Measurements from ENCODE around the gene SRPK3. TPM values are rescaled to one million over a fixed set of nuclear protein-coding genes. Genes with fewer than 3 reads are reported as not detected.

The SRPK3 gene
- total RNA-seq, 3 donors from 2014 or later (not counting 1 experiment from before 2014, with no cell fraction given) = not detected

DNA sequence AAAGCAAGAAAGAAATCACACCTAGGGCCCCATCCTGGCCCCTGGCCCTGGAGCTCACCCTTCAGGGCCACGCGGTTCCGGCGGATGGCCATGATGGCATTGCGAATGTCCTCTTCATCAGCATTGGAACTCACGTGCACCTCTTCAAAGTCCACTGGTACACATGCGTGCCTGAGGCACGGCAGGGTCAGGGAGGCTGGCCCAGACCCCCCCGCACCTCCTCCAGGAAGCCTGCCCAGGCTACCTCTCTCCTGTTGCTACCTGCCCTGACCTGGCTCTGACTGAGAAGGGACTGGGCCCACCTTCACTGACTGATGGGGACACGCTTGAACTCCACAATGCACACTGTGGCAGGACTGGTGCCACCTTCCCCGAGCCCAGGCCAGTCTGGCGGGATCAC is 8.8 kb downstream of the SRPK3 start:
- H3K36me3 ChIP-seq (ENCODE audit: control insufficient read depth, insufficient read depth, low read length) = peaks cover 17% of the 10 kb centered on the region
- ATAC-seq = no peak

GRCh38 chrX:153791104-153791852 is 10.4 kb downstream of the SRPK3 start:
- Mint-ChIP-seq H3K27ac (no peak overlapping the region), H3K9me3 (no peaks in the 10 kb centered on the region), H3K36me3 (no peaks in the 10 kb centered on the region), H3K4me3 (no peak overlapping the region), H3K27me3 (ENCODE audit: low read depth in 2 of 2) (no peaks in the 10 kb centered on the region), H3K4me1 (peaks cover 8 to 19% of the 10 kb centered on the region in 2 donors)
- H3K36me3 ChIP-seq (ENCODE audit: control insufficient read depth, insufficient read depth, low read length) = peaks cover 13% of the 10 kb centered on the region
- H3K27me3 ChIP-seq (ENCODE audit: control insufficient read depth, insufficient read depth, low read length) = no peaks in the 10 kb centered on the region
- 93% methylated on average over 17 of the region's 17 CpGs for WGBS (ENCODE audit: insufficient coverage)
- no peak overlapping the region for H3K4me3 ChIP-seq (ENCODE audit: low read length)
- TF ChIP-seq CTCF (IDR thresholded peaks at IDR 0.05) = no peak
- H3K4me1 ChIP-seq (ENCODE audit: control insufficient read depth, insufficient read depth, low read length) = peaks cover 28% of the 10 kb centered on the region
- no peak overlapping the region for H3K27ac ChIP-seq (ENCODE audit: low read length)
- DNase-seq (no peak), ATAC-seq (no peak)
- intact Hi-C loops (cut with micrococcal nuclease) = no loop called here
- no peaks in the 10 kb centered on the region for H3K9me3 ChIP-seq (ENCODE audit: control insufficient read depth, insufficient read depth, low read length)

More for the DNA sequence above, 8.8 kb downstream of the SRPK3 start:
- Histone ChIP-seq H3K4me1 (ENCODE audit: control insufficient read depth, insufficient read depth, low read length) (peaks cover 15% of the 10 kb centered on the region), H3K9me3 (ENCODE audit: control insufficient read depth, insufficient read depth, low read length) (no peaks in the 10 kb centered on the region), H3K27ac (ENCODE audit: low read length) (no peak overlapping the region), H3K27me3 (ENCODE audit: control insufficient read depth, insufficient read depth, low read length) (no peaks in the 10 kb centered on the region), H3K4me3 (ENCODE audit: low read length) (no peak overlapping the region)
- H3K36me3 Mint-ChIP-seq = no peaks in the 10 kb centered on the region
- no peak for DNase-seq
- intact Hi-C loops (cut with micrococcal nuclease) = no loop called here
- WGBS (ENCODE audit: insufficient coverage) = 98% methylated on average over 12 of the region's 12 CpGs
- H3K9me3 Mint-ChIP-seq = no peaks in the 10 kb centered on the region
- H3K4me1 Mint-ChIP-seq = peaks cover 8 to 11% of the 10 kb centered on the region in 2 donors
- H3K27me3 Mint-ChIP-seq (ENCODE audit: low read depth in 2 of 2) = no peaks in the 10 kb centered on the region
- TF ChIP-seq CTCF (IDR thresholded peaks at IDR 0.05) = no peak
- H3K4me3 Mint-ChIP-seq = no peak overlapping the region
- H3K27ac Mint-ChIP-seq = no peak overlapping the region

GRCh38 chrX:153792368-153792767 is 11.5 kb downstream of the SRPK3 start:
- intact Hi-C loops (cut with micrococcal nuclease) = no loop called here
- Histone ChIP-seq H3K27ac (ENCODE audit: low read length) (no peak overlapping the region), H3K27me3 (ENCODE audit: control insufficient read depth, insufficient read depth, low read length) (no peaks in the 10 kb centered on the region), H3K4me3 (ENCODE audit: low read length) (no peak overlapping the region), H3K4me1 (ENCODE audit: control insufficient read depth, insufficient read depth, low read length) (peaks cover 34% of the 10 kb centered on the region), H3K36me3 (ENCODE audit: control insufficient read depth, insufficient read depth, low read length) (peaks cover 15% of the 10 kb centered on the region), H3K9me3 (ENCODE audit: control insufficient read depth, insufficient read depth, low read length) (no peaks in the 10 kb centered on the region)
- no peak overlapping the region for H3K27ac Mint-ChIP-seq
- H3K36me3 Mint-ChIP-seq = no peaks in the 10 kb centered on the region
- no peaks in the 10 kb centered on the region for H3K9me3 Mint-ChIP-seq
- TF ChIP-seq CTCF (IDR thresholded peaks at IDR 0.05) = no peak
- WGBS (ENCODE audit: insufficient coverage) = 94% methylated on average over 3 of the region's 6 CpGs
- H3K4me3 Mint-ChIP-seq = no peak overlapping the region
- H3K27me3 Mint-ChIP-seq (ENCODE audit: low read depth in 2 of 2) = no peaks in the 10 kb centered on the region
- ATAC-seq (no peak), DNase-seq (no peak)
- peaks cover 8 to 21% of the 10 kb centered on the region in 2 donors for H3K4me1 Mint-ChIP-seq

DNA sequence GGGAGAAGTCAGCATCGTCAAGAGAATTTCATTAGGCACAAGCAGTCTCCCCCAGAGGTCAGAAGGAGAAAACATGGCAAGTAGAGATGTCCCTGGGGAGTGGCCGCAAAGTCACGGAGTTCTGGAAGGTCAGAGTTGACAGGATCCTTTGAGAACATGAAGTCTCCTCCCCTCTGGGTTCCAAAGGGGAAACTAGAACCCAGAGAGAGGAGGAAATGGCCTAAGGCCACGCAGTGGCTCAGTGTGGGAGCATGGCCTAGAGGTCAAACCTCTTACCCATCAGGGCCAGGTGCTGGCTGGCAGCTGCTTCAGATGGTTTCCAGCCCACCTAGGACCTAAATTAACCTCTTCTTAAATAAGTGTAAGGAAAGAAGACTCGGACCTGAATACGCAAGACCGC is 12.4 kb downstream of the SRPK3 start:
- H3K36me3 Mint-ChIP-seq = no peaks in the 10 kb centered on the region
- intact Hi-C loops (cut with micrococcal nuclease) = no loop called here
- no peaks in the 10 kb centered on the region for H3K9me3 ChIP-seq (ENCODE audit: control insufficient read depth, insufficient read depth, low read length)
- H3K4me1 ChIP-seq (ENCODE audit: control insufficient read depth, insufficient read depth, low read length) = peaks cover 34% of the 10 kb centered on the region
- peak overlapping the region; percentile 93 for H3K4me3 Mint-ChIP-seq
- H3K27me3 ChIP-seq (ENCODE audit: control insufficient read depth, insufficient read depth, low read length) = no peaks in the 10 kb centered on the region
- H3K9me3 Mint-ChIP-seq = no peaks in the 10 kb centered on the region
- TF ChIP-seq CTCF (IDR thresholded peaks at IDR 0.05) = no peak
- H3K27me3 Mint-ChIP-seq (ENCODE audit: low read depth in 2 of 2) = no peaks in the 10 kb centered on the region
- H3K27ac ChIP-seq (ENCODE audit: low read length) = peak overlapping the region; percentile 96
- H3K4me1 Mint-ChIP-seq = peaks cover 8 to 21% of the 10 kb centered on the region in 2 donors
- no peak for DNase-seq
- peak overlapping the region; percentile 89 to 95 for H3K27ac Mint-ChIP-seq
- no peak for ATAC-seq
- H3K36me3 ChIP-seq (ENCODE audit: control insufficient read depth, insufficient read depth, low read length) = peaks cover 24% of the 10 kb centered on the region
- H3K4me3 ChIP-seq (ENCODE audit: low read length) = peak overlapping the region; percentile 97
- WGBS (ENCODE audit: insufficient coverage) = 50% methylated on average over 1 of the region's 7 CpGs
